SK-N-SH treated with all-trans-retinoic acid at 6 μM for 48 hours (cell line): Measurements from ENCODE around the gene GPRIN2.

Experiments used
- ATAC-seq: fragments of 200-7000 bp; cut with Tn5 transposase; 3 replicates; pipeline ENCODE4 v1.9.1; 2020; ENCODE audit warnings: mild to moderate bottlenecking, moderate library complexity
- ARNTL ChIP-seq: fragments of 450-650 bp; formaldehyde crosslinking; IDR thresholded peaks from 2 replicates; pipeline ENCODE4 v1.5.0; 2020; ENCODE audit warnings: low read depth, mild to moderate bottlenecking, moderate library complexity, borderline replicate concordance
- BACH2 ChIP-seq: fragments of 250-450 bp; sonication (Bioruptor Pico); IDR thresholded peaks from 2 replicates; pipeline ENCODE4 v1.9.0; 2021; ENCODE audit warnings: mild to moderate bottlenecking, borderline replicate concordance
- CSDC2 ChIP-seq: fragments of 250-450 bp; sonication (Bioruptor Pico); IDR thresholded peaks from 2 replicates; pipeline ENCODE4 v1.5.0; 2020; ENCODE audit warnings: mild to moderate bottlenecking, moderate library complexity
- ESRRG ChIP-seq: fragments of 250-450 bp; sonication (Bioruptor Pico); IDR thresholded peaks from 2 replicates; pipeline ENCODE4 v1.6.1; 2021; ENCODE audit warnings: mild to moderate bottlenecking
- GLIS3 ChIP-seq: fragments of 250-450 bp; sonication (Bioruptor Pico); IDR thresholded peaks from 2 replicates; pipeline ENCODE4 v1.5.0; 2020; ENCODE audit warnings: mild to moderate bottlenecking, moderate library complexity
- ISL1 ChIP-seq: fragments of 250-450 bp; sonication (Bioruptor Pico); IDR thresholded peaks from 2 replicates; pipeline ENCODE4 v2.1.2; 2022; ENCODE audit warnings: mild to moderate bottlenecking, moderate library complexity
- OSR1 ChIP-seq: fragments of 250-450 bp; sonication (Bioruptor Pico); IDR thresholded peaks from 2 replicates; pipeline ENCODE4 v1.8.0; 2022; ENCODE audit warnings: moderate library complexity, mild to moderate bottlenecking, inconsistent platforms
- PATZ1 ChIP-seq: fragments of 250-450 bp; sonication (Bioruptor Pico); IDR thresholded peaks from 2 replicates; pipeline ENCODE4 v1.8.0; 2020; ENCODE audit warnings: mild to moderate bottlenecking, moderate library complexity, borderline replicate concordance
- PPARA ChIP-seq: fragments of 250-450 bp; sonication (Bioruptor Pico); IDR thresholded peaks from 2 replicates; pipeline ENCODE4 v1.5.0; 2020; ENCODE audit warnings: mild to moderate bottlenecking, borderline replicate concordance
- RARB ChIP-seq: fragments of 250-450 bp; sonication (Bioruptor Pico); IDR thresholded peaks from 2 replicates; pipeline ENCODE4 v1.8.0; 2021; ENCODE audit warnings: mild to moderate bottlenecking, moderate library complexity
- SNAI2 ChIP-seq: fragments of 250-450 bp; sonication (Bioruptor Pico); IDR thresholded peaks from 2 replicates; pipeline ENCODE4 v1.5.0; 2020; ENCODE audit warnings: mild to moderate bottlenecking, moderate library complexity
- TOX ChIP-seq: fragments of 250-450 bp; sonication (Bioruptor Pico); IDR thresholded peaks from 2 replicates; pipeline ENCODE4 v1.8.0; 2021; ENCODE audit warnings: mild to moderate bottlenecking, moderate library complexity, borderline replicate concordance
- TSHZ2 ChIP-seq: fragments of 250-450 bp; sonication (Bioruptor Pico); IDR thresholded peaks from 2 replicates; pipeline ENCODE4 v1.5.0; 2020; ENCODE audit warnings: mild to moderate bottlenecking, moderate library complexity
- ZC3H10 ChIP-seq: fragments of 250-450 bp; sonication (Bioruptor Pico); IDR thresholded peaks from 2 replicates; pipeline ENCODE4 v1.5.1; 2021; ENCODE audit warnings: mild to moderate bottlenecking, moderate library complexity
- ZFP3 ChIP-seq: fragments of 250-450 bp; sonication (Bioruptor Pico); IDR thresholded peaks from 2 replicates; pipeline ENCODE4 v1.5.0; 2020; ENCODE audit warnings: mild to moderate bottlenecking, moderate library complexity
- ZFP30 ChIP-seq: fragments of 450-650 bp; formaldehyde crosslinking; IDR thresholded peaks from 2 replicates; pipeline ENCODE4 v1.5.0; 2022; ENCODE audit warnings: mild to moderate bottlenecking, moderate library complexity
- ZNF565 ChIP-seq: fragments of 450-650 bp; formaldehyde crosslinking; conservative IDR thresholded peaks from 2 replicates; pipeline ENCODE4 v1.5.0; 2020; ENCODE audit warnings: low read depth, mild to moderate bottlenecking, moderate library complexity
- ZNF8 ChIP-seq: fragments of 450-650 bp; formaldehyde crosslinking; IDR thresholded peaks from 2 replicates; pipeline ENCODE4 v1.5.0; 2020; ENCODE audit warnings: mild to moderate bottlenecking, moderate library complexity
- TF ChIP-seq, protein P1 (sequence below): fragments of 250-450 bp; sonication (Bioruptor Pico); IDR thresholded peaks from 2 replicates; pipeline ENCODE4 v1.5.1; 2020; ENCODE audit warnings: low read depth, mild to moderate bottlenecking, moderate library complexity
- TF ChIP-seq, protein P2 (sequence below): fragments of 250-450 bp; sonication (Bioruptor Pico); IDR thresholded peaks from 2 replicates; pipeline ENCODE4 v1.5.1; 2021; ENCODE audit warnings: mild to moderate bottlenecking, moderate library complexity
- TF ChIP-seq, protein P3 (sequence below): fragments of 250-450 bp; sonication (Bioruptor Pico); IDR thresholded peaks from 2 replicates; pipeline ENCODE4 v1.8.0; 2021; ENCODE audit warnings: low read depth, mild to moderate bottlenecking, moderate library complexity, borderline replicate concordance

Gene GPRIN2

DNA sequence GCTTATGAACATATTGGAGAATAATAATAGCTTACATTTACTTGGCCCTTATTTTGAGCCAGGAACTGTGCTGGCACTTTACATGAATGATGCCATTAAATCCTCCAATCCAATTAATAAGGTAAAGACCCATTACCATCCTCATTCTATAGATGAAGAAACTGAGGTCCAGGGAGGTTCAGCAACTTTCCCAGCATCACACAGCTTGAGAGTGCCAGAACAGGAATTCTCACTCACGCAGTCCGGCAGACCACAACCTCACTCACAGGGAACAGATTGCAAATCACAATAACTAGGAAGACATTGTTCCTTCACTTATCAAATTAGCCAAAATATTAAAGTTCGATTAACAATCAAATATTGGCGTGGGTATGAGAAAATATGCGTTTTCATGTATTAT lies 18.3 kb downstream of the GPRIN2 start:
- ATAC-seq = no peak
- TF ChIP-seq PATZ1 = no peak
- TF ChIP-seq, all 23 proteins: peak for 0

GRCh38 chr10:46537309-46537708 lies 19.1 kb downstream of the GPRIN2 start:
- ATAC-seq = no peak

DNA sequence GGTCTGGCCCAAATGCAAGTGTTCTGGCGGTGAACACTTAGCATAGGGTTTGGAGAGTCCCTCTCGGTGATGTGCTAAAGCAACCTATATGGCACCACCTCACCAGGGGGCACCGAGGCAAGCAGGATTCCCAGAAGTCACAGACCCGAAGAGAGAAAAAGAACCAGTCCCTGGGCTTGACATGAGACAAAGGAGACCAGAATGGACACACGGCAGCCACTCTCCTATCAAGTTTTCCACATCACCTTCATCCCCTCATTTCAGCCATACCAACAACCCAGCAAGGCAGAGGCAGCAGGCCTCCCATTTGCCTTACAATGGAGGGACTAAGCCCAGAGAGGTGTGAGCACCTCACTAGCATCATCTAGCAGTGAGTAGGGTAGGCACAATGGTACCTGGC lies 19.7 kb downstream of the GPRIN2 start:
- no peak for ATAC-seq
- no peak for TF ChIP-seq PPARA (CRISPR knock-in tag)
- no peak for TF ChIP-seq ZFP30 (CRISPR knock-in tag)
- TF ChIP-seq OSR1 (CRISPR knock-in tag) = no peak
- TF ChIP-seq ZNF565 = no peak
- no peak for TF ChIP-seq CSDC2 (CRISPR knock-in tag)
- no peak for TF ChIP-seq BACH2 (CRISPR knock-in tag)
- TF ChIP-seq ZFP3 (CRISPR knock-in tag) = no peak
- TF ChIP-seq ISL1 (CRISPR knock-in tag) = no peak
- TF ChIP-seq SNAI2 (CRISPR knock-in tag) = no peak
- TF ChIP-seq, protein P1, sequence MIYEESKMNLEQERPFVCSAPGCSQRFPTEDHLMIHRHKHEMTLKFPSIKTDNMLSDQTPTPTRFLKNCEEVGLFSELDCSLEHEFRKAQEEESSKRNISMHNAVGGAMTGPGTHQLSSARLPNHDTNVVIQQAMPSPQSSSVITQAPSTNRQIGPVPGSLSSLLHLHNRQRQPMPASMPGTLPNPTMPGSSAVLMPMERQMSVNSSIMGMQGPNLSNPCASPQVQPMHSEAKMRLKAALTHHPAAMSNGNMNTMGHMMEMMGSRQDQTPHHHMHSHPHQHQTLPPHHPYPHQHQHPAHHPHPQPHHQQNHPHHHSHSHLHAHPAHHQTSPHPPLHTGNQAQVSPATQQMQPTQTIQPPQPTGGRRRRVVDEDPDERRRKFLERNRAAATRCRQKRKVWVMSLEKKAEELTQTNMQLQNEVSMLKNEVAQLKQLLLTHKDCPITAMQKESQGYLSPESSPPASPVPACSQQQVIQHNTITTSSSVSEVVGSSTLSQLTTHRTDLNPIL (CRISPR knock-in tag) = no peak
- TF ChIP-seq, protein P2, sequence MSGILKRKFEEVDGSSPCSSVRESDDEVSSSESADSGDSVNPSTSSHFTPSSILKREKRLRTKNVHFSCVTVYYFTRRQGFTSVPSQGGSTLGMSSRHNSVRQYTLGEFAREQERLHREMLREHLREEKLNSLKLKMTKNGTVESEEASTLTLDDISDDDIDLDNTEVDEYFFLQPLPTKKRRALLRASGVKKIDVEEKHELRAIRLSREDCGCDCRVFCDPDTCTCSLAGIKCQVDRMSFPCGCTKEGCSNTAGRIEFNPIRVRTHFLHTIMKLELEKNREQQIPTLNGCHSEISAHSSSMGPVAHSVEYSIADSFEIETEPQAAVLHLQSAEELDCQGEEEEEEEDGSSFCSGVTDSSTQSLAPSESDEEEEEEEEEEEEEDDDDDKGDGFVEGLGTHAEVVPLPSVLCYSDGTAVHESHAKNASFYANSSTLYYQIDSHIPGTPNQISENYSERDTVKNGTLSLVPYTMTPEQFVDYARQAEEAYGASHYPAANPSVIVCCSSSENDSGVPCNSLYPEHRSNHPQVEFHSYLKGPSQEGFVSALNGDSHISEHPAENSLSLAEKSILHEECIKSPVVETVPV (CRISPR knock-in tag) = no peak

More at GRCh38 chr10:46537309-46537708, 19.1 kb downstream of the GPRIN2 start:
- TF ChIP-seq PPARA (CRISPR knock-in tag) = no peak
- no peak for TF ChIP-seq ESRRG (CRISPR knock-in tag)
- no peak for TF ChIP-seq GLIS3 (CRISPR knock-in tag)
- no peak for TF ChIP-seq ZFP30 (CRISPR knock-in tag)
- TF ChIP-seq SNAI2 (CRISPR knock-in tag) = no peak
- TF ChIP-seq CSDC2 (CRISPR knock-in tag) = no peak
- no peak for TF ChIP-seq ZFP3 (CRISPR knock-in tag)
- TF ChIP-seq TSHZ2 (CRISPR knock-in tag) = no peak
- no peak for TF ChIP-seq ZC3H10 (CRISPR knock-in tag)
- TF ChIP-seq ISL1 (CRISPR knock-in tag) = no peak
- no peak for TF ChIP-seq PATZ1
- TF ChIP-seq, protein P3, sequence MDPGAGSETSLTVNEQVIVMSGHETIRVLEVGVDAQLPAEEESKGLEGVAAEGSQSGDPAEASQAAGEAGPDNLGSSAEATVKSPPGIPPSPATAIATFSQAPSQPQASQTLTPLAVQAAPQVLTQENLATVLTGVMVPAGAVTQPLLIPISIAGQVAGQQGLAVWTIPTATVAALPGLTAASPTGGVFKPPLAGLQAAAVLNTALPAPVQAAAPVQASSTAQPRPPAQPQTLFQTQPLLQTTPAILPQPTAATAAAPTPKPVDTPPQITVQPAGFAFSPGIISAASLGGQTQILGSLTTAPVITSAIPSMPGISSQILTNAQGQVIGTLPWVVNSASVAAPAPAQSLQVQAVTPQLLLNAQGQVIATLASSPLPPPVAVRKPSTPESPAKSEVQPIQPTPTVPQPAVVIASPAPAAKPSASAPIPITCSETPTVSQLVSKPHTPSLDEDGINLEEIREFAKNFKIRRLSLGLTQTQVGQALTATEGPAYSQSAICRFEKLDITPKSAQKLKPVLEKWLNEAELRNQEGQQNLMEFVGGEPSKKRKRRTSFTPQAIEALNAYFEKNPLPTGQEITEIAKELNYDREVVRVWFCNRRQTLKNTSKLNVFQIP (CRISPR knock-in tag) = no peak
- TF ChIP-seq ZNF8 (CRISPR knock-in tag) = no peak
- no peak for TF ChIP-seq TOX (CRISPR knock-in tag)
- TF ChIP-seq ZNF565 = no peak
- TF ChIP-seq, protein P1 (CRISPR knock-in tag) = no peak
- TF ChIP-seq ARNTL (CRISPR knock-in tag) = no peak
- no peak for TF ChIP-seq OSR1 (CRISPR knock-in tag)
- no peak for TF ChIP-seq RARB (CRISPR knock-in tag)
